Fibroblast of mammary gland (primary cell): Measurements from ENCODE around the gene RPS21.
"Not testable (repeated sequence)": the region's sequence is repeated elsewhere in the genome, so short reads cannot be mapped to it uniquely, and the experiment has no call there.

ENCODE experiments used
- DNase-seq: peaks from one replicate; pipeline ENCODE4 v3.0.0-alpha.2; 2010; ENCODE audit warnings: low read depth
- H3K4me3 ChIP-seq: 2 replicates; pipeline ENCODE4 v1.5.1; 2011; ENCODE audit warnings: low read depth, mild to moderate bottlenecking, low read length, moderate library complexity; ENCODE audit not compliant: control insufficient read depth
- CTCF ChIP-seq: conservative IDR thresholded peaks from 2 replicates; pipeline ENCODE4 v1.5.1; 2011; ENCODE audit warnings: low read depth, low read length, inconsistent platforms; ENCODE audit not compliant: control insufficient read depth, insufficient read depth

RPS21 gene

GRCh38 chr20:62424249-62425107 is 37.6 kb downstream of the RPS21 start:
- DNase-seq: no peak
- TF ChIP-seq CTCF: no peak
- H3K4me3 ChIP-seq: no peak overlapping the region

DNA sequence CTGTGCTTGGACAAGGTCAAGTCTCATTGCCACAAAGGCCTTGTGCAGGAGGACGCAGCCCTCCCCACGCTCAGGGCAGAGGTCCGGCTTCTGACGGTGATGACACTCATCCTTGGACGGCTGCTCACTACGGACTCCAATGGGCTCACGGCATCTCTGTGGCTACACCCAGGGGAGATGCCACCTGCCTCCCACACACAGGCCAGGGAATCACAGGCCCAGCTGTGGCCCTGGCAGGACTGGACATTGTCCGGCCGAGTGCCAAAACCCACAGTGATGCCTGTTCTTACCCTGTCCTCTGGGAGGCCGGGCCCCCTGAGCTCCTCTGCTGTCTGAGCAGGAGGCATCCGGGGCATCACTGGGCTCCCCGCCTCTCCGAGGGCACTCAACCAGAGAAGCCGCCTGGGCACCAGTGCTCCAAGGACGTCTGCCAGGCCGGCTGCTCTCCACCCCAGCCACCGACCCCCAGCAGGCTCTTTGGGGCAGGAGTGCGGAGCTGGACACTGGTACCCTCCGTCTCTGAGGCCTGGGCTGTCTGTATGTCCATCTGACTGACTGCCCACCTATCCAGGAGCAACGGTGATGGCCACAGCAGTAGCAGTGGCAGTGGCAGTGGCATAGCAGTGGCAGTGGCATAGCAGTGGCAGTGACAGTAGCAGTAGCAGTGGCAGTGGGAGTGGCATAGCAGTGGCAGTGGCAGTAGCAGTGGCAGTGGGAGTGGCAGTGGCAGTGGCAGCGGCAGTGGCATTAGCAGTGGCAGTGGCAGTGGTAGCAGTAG is 38.6 kb downstream of the RPS21 start:
- no peak overlapping the region for H3K4me3 ChIP-seq
- TF ChIP-seq CTCF: no peak
- DNase-seq: no peak

GRCh38 chr20:62426059-62426348 is 39.1 kb downstream of the RPS21 start:
- DNase-seq, H3K4me3 ChIP-seq: not testable (repeated sequence)

DNA sequence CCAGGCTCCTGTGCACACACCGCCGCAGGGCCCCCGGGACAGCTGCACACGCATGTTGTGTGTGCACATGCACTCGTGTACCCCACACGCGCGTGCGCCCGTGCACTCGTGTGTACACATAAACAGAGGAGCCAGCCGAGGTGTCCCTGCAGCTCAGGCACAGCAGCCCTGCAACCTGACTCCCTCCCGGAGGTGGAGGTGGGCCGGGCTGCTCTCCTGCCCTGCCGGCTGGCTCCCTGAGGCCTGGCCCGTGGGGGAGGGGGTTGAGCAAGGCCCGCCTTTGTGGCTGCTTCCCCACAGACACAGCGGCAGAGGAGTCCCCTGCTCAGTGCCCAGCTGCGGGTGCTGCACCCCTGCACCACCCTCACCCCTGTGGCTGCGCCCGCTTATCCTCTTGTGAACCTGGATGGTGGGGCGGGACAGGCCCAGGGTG is 39.8 kb downstream of the RPS21 start:
- TF ChIP-seq CTCF: no peak
- H3K4me3 ChIP-seq: no peak overlapping the region
- no peak for DNase-seq

DNA sequence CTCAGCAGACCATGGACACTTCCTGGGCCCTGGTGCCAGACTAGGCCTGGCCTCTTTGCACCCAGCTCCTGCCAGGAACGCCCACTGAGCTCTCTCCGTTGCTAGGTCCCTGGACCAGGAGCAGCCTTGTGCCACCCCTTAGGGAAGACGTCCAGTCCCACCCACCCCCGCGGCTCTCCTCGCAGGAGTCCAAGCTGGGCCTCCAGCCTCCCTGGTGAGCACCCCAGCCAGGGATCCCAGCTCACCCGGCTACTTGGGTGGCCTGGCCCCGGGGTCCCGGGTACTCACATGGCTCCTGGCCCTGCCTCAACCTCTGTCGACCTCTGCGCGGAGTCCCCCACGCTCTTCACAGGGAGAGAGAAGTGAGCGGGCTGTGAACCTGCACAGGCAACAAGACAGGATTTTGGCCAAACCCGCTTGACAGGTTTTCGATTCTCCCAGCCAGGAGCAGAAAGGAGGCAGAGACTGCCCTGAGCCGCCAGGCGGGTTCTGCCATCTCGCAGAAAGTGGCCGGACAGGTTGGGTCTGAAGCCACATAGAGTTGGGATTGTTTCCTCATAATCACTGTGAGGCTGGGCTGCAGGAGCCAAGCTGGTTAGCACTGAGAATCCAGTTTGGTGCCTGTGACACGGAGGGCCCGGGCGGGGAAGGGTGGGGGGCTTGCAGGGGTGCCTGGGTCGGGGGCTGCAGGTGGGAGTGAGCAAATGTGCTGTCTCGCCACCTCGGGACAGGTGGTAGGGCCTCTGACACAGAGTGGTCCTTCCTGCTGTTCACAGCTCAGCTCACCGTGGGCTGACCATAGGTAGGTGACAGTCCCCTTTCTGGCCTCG is 40.5 kb downstream of the RPS21 start, which contains the start of gene RBBP8NL:
Gene RBBP8NL, minus strand, starts transcription at position 368 of the 830 bp plus-strand sequence. CDS start 7,892 bp downstream, outside the sequence.
- no peak within 1 kb of the TSS for H3K4me3 ChIP-seq
- TF ChIP-seq CTCF: no peak
- DNase-seq: no peak

GRCh38 chr20:62428002-62428372 is 41.1 kb downstream of the RPS21 start:
- no peak for DNase-seq
- no peak for TF ChIP-seq CTCF
- no peak overlapping the region for H3K4me3 ChIP-seq
